Keratinocyte (primary cell): ENCODE measurements around the gene HEATR1.

Source experiments
- CTCF ChIP-seq, 3 experiments: IDR thresholded peaks in 1 of 3; conservative IDR thresholded peaks in 1 of 3; optimal IDR thresholded peaks in 1 of 3; 2 replicates in 2 of 3; 3 replicates in 1 of 3; pipeline versions ENCODE3 to v1.5.1; 2011; ENCODE audit warnings: low read length in 3 of 3, mild to moderate bottlenecking in 3 of 3, moderate library complexity in 2 of 3, control low read depth in 1 of 3, inconsistent platforms in 1 of 3; ENCODE audit not compliant: insufficient read depth in 2 of 3; ENCODE audit errors: extremely low read depth in 1 of 3
- EZH2 ChIP-seq: IDR thresholded peaks from one replicate; pipeline ENCODE4 v1.6.1; 2012; ENCODE audit warnings: inconsistent platforms, mild to moderate bottlenecking, low read length, moderate library complexity

DNA sequence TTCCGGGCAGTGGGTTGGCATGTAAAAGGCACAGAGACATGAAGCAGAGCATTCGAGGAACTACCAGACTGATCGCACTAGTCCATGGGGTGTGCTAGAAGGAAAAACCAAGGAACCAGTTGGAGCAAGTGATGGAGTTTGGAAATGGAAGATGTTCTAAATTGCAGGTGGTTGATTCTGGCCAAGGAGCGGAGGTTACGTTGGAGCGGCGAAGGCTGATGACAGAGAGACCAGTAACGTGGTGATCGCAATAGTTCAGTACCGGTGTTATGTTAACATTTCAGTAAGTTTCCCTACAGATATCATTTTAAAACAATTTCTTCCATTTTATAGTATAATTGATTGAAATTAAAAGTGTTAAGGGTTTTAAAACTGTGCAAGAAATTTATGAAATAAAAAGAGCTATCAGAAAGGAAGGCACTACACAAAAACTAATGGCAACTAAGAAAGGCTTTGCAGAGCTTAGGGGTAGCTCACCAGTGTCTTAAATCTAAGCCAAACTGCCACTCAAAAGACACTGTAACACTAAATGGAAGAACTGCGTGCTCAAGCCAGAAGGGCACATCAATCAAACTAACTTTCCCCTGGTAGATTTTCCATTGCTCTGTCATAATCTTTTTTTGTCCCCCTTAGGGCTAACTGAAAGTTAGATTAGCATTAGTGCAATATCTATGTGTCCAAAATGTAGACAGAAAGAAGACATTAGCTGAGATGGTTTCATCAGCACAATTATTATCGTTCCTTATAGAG, 11.3 kb upstream of the HEATR1 start:
- TF ChIP-seq CTCF (optimal IDR thresholded peaks at IDR 0.05 in 1 of 3, IDR thresholded peaks at IDR 0.05 in 1 of 3, conservative IDR thresholded peaks at IDR 0.05 in 1 of 3; ENCODE audit: extremely low read depth in 1 of 3, insufficient read depth in 2 of 3, low read length in 3 of 3): no peak
- TF ChIP-seq EZH2: no peak
